ENCODE measurements around the gene C1GALT1. TPM values are rescaled to one million over a fixed set of nuclear protein-coding genes. Genes with fewer than 3 reads are reported as not detected.

The C1GALT1 gene
- total RNA-seq, 1 experiment from 2014 or later, result 81.5 TPM

- Histone ChIP-seq H3K27me3 (ENCODE audit: insufficient read depth, low read length) (no peaks in the 10 kb centered on the region), H3K4me1 (ENCODE audit: insufficient read depth, low read length) (peaks cover 3% of the 10 kb centered on the region; the same call in 1 of the 2 replicates), H4K8ac (replicated peaks; ENCODE audit: insufficient read length, low read depth, low read length) (no peak overlapping the region), H2AFZ (ENCODE audit: low read length) (no peak overlapping the region), H3T11ph (ENCODE audit: low read length) (no peak overlapping the region), H3K23me2 (ENCODE audit: insufficient read length, low read depth, low read length, poor library complexity, severe bottlenecking) (no peaks in the 10 kb centered on the region), H2BK20ac (ENCODE audit: low read depth, low read length, poor library complexity, severe bottlenecking) (no peak overlapping the region), H3K27ac (ENCODE audit: insufficient read length, low read depth, low read length) (no peak overlapping the region), H2AK5ac (ENCODE audit: insufficient read length, low read length) (no peak overlapping the region), H3K14ac (ENCODE audit: insufficient read depth, low read length) (no peak overlapping the region), H3K79me2 (ENCODE audit: insufficient read depth, low read length) (peaks cover 3% of the 10 kb centered on the region; the same call in 1 of the 2 replicates), H3K56ac (ENCODE audit: insufficient read length, low read depth, low read length) (no peak overlapping the region), H3K79me1 (ENCODE audit: insufficient read depth, low read depth, low read length, poor library complexity, severe bottlenecking) (peaks cover 9% of the 10 kb centered on the region), H2BK15ac (ENCODE audit: low read depth, low read length) (no peak overlapping the region), H2BK5ac (ENCODE audit: insufficient read length, low read length) (no peak overlapping the region), H2BK12ac (ENCODE audit: insufficient read length, low read depth, low read length) (no peak overlapping the region), H4K5ac (ENCODE audit: insufficient read length, low read depth, low read length) (no peak overlapping the region), H3K18ac (ENCODE audit: insufficient read length, low read depth, low read length) (no peak overlapping the region), H3K4ac (ENCODE audit: low read depth, low read length) (no peak overlapping the region), H4K91ac (ENCODE audit: insufficient read length, low read depth, low read length) (no peak overlapping the region), H3K23ac (ENCODE audit: insufficient read length, low read depth, low read length) (no peak overlapping the region), H4K20me1 (ENCODE audit: control insufficient read depth, insufficient read depth, insufficient read length) (no peaks in the 10 kb centered on the region), H3K9ac (ENCODE audit: extremely low read depth, insufficient read length, low read length) (no peak overlapping the region), H3K4me2 (ENCODE audit: insufficient read depth, insufficient read length, low read length) (peak overlapping the region; percentile 42), H3K9me3 (ENCODE audit: control insufficient read depth, low read depth, low read length) (no peaks in the 10 kb centered on the region), H2BK120ac (ENCODE audit: low read depth, low read length, poor library complexity, severe bottlenecking) (no peak overlapping the region)
- Mint-ChIP-seq H3K4me1 (peaks cover 52 to 61% of the 10 kb centered on the region in 2 experiments), H3K4me3 (no peak overlapping the region), H3K27ac (peak overlapping the region in 1 of 3 experiments; percentile 98; a peak in 3 of 7 replicates), H3K9me3 (no peaks in the 10 kb centered on the region), H3K27me3 (ENCODE audit: low read depth) (no peaks in the 10 kb centered on the region), H3K36me3 (ENCODE audit: insufficient read depth in 1 of 3, low read depth in 3 of 3) (peaks cover 29 to 40% (median 31%) of the 10 kb centered on the region in 3 experiments; a peak in 6 of 7 replicates)
- no peak for DNase-seq
- TF ChIP-seq CTCF (conservative IDR thresholded peaks at IDR 0.05), result no peak
- WGBS (ENCODE audit: extremely low coverage, insufficient read length, low lambda C conversion rate), result no CpG with 5 or more reads among the region's 1 CpG
Measured at GRCh38 chr7:7237978-7238267, 55.6 kb downstream of the C1GALT1 start.
